Transverse colon (tissue), 4 donors: Measurements from ENCODE around the gene AADAT. TPM values are rescaled to one million over a fixed set of nuclear protein-coding genes. Genes with fewer than 3 reads are reported as not detected.

ENCODE experiments used
- DNase-seq: peaks from one replicate; pipeline ENCODE4 v3.0.0-alpha.2; 2019
- H3K27ac ChIP-seq, 4 donors: fragments of 200-600 bp; sonication (generic); 2 replicates each; pipeline ENCODE4 v1.5.1; 2016 to 2018; ENCODE audit warnings: inconsistent platforms in 4 of 4
- H3K27me3 ChIP-seq: fragments of 200-600 bp; sonication (generic); 2 replicates; pipeline ENCODE4 v1.5.1; 2017; ENCODE audit warnings: inconsistent platforms
- H3K36me3 ChIP-seq, 4 donors: fragments of 200-600 bp; sonication (generic); 2 replicates each; pipeline ENCODE4 v1.5.1; 2017 to 2019; ENCODE audit warnings: inconsistent platforms in 4 of 4
- H3K4me1 ChIP-seq, 4 donors: fragments of 200-600 bp; sonication (generic); 2 replicates each; pipeline ENCODE4 v1.5.1; 2017 to 2020; ENCODE audit warnings: inconsistent platforms in 4 of 4
- H3K4me3 ChIP-seq, 4 donors: fragments of 200-600 bp; sonication (generic); 1 replicate in 1 of 4; 2 replicates in 3 of 4; pipeline versions ENCODE4 v1.5.1 to v1.6.1; 2017 to 2019; ENCODE audit warnings: inconsistent platforms in 4 of 4
- H3K9me3 ChIP-seq, 2 donors: fragments of 200-600 bp; sonication (generic); 2 replicates each; pipeline ENCODE4 v1.5.1; 2017 to 2019; ENCODE audit warnings: inconsistent platforms in 2 of 2
- EP300 ChIP-seq: sonication (generic); formaldehyde crosslinking; IDR thresholded peaks from one replicate; pipeline ENCODE4 v1.6.1; 2017; ENCODE audit warnings: antibody characterized with exemption, low read depth
- POLR2A ChIP-seq: fragments of 450-650 bp; IDR thresholded peaks from one replicate; pipeline ENCODE4 v1.6.1; 2016; ENCODE audit warnings: antibody characterized with exemption, mild to moderate bottlenecking, moderate library complexity
- POLR2AphosphoS5 ChIP-seq, 3 donors: sonication (generic); formaldehyde crosslinking; IDR thresholded peaks; one replicate each; pipeline ENCODE4 v1.6.1; 2016; ENCODE audit warnings: antibody characterized with exemption in 3 of 3
- WGBS, 2 donors: methylation state at CpG; one replicate each; pipeline ENCODE4 v1.1.5; 2018; ENCODE audit warnings: low coverage in 1 of 2; 5-methylcytosine and 5-hydroxymethylcytosine counted together
- in situ Hi-C, 4 donors: fragments of 200-750 bp; cut with MboI; loops; one replicate each; pipeline versions ENCODE4 v1.15.0 to v1.15.1; 2017; ENCODE audit warnings: low sequenced_read_pairs in 3 of 4, low pct_ligation_motif_present in 1 of 4, low pct_unique_long_range_greater_than_20kb in 1 of 4
- intact Hi-C: fragments of 100-400 bp; cut with DNase I; formaldehyde crosslinking; loops from one replicate; pipeline ENCODE4 v1.15.1; 2023; ENCODE audit warnings: low total_unique reads
- total RNA-seq, 4 donors: library from RNA; depleted of rRNA; stranded (reverse); fragments of >200 nt; gene quantifications; one replicate each; pipeline ENCODE4 v1.1.0, GENCODE V29; 2016
- TF ChIP-seq, protein P1 (sequence below), 5 experiments: fragments of 200-600 bp in 3 of 5; fragments of 450-650 bp in 2 of 5; sonication (generic) in 3 of 5; IDR thresholded peaks; 1 replicate in 2 of 5; 2 replicates in 3 of 5; pipeline ENCODE4 v1.5.1; 2016 to 2017; ENCODE audit warnings: antibody characterized with exemption in 5 of 5, inconsistent platforms in 3 of 5, mild to moderate bottlenecking in 2 of 5, moderate library complexity in 1 of 5

The AADAT gene
- 10 to 100 TPM in 1 of 4 donors, 1 to 10 TPM in 2, not detected in 1; 2.7 to 10.9 (median 4.0) TPM for total RNA-seq

DNA sequence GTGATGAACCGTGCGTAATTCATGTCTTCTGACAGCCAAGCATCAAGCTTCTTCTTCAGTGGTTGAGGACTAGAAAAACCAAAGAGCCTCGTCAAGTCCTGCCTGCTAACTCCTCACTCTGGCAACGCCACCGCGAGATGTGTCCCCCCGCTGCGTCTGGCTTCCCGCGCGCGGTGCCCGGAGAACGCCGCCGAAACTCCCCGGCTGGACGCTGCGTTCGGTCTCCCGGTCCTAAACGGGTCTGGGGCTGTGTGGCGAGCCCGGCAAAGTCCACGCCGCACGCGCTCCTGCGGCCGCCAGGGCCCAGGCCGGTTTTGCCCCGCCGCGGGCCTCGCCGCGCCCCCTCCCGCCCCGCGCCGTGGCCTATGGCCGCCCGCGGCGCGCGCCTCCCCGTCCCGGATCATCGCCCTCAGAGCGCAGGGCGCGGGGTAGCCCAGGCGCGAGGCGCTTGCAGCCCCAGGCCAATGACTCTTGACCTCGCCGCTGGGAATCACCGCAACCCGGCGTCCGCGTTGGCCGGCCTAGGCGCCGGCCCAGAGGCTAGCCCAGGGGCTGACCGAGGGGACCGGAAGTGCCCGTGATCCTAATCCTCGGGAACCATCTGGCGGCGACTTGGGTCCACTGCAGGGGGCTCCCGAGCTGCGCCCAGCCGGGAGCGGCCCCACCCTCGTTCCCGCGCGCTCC is at the start of gene AADAT:
TSS of gene AADAT (minus strand) at position 289 of the 684 bp plus-strand sequence. CDS start at position 23, 266 bp downstream.
- in situ Hi-C loops, result no loop called here
- peak; percentile 74 for DNase-seq

DNA sequence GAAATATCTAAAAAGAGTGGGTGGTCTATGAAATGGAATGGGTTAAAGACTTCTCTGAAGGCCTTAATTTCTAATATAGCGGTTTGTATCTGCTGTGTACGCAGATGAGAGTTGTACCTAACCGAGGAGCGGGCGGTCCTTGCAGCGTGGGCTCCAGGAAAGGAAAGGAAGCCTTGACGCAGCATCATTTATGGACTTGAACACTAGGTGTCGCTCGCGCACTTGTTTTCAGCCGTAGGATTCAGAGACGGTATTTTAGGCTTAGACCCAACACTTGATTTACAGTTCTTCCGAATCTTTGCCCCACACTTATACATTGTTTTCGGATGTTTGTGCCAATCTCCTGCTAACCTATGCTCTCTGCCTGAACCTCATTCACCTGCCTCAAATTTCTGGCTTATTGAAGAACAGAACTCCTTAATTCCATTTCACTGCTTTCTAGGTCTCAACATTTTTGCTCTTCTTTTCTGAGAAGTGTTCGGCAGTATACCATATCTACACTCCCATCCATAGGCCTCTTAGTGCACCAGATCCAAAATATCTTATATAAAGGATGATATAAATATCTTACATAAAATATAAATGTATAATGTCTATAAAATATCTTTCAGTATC is 48.9 kb upstream of the AADAT start:
- Histone ChIP-seq H3K36me3 (no peaks in the 10 kb centered on the region), H3K27ac (no peak overlapping the region), H3K4me1 (no peaks in the 10 kb centered on the region), H3K9me3 (no peaks in the 10 kb centered on the region), H3K27me3 (no peaks in the 10 kb centered on the region), H3K4me3 (no peak overlapping the region)
- intact Hi-C loops, result no loop called here
- TF ChIP-seq, protein P1, sequence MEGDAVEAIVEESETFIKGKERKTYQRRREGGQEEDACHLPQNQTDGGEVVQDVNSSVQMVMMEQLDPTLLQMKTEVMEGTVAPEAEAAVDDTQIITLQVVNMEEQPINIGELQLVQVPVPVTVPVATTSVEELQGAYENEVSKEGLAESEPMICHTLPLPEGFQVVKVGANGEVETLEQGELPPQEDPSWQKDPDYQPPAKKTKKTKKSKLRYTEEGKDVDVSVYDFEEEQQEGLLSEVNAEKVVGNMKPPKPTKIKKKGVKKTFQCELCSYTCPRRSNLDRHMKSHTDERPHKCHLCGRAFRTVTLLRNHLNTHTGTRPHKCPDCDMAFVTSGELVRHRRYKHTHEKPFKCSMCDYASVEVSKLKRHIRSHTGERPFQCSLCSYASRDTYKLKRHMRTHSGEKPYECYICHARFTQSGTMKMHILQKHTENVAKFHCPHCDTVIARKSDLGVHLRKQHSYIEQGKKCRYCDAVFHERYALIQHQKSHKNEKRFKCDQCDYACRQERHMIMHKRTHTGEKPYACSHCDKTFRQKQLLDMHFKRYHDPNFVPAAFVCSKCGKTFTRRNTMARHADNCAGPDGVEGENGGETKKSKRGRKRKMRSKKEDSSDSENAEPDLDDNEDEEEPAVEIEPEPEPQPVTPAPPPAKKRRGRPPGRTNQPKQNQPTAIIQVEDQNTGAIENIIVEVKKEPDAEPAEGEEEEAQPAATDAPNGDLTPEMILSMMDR (IDR thresholded peaks at IDR 0.05), result peak; percentile 62 to 75 (median 70)
- no peak for TF ChIP-seq EP300
- TF ChIP-seq POLR2A, result no peak
- TF ChIP-seq POLR2AphosphoS5 (IDR thresholded peaks at IDR 0.05), result no peak
- WGBS, 2 donors, result 6% methylated on average over 10 to 15 of the region's 15 CpGs
- DNase-seq, result peak; percentile 74
- in situ Hi-C loops, result loop anchor here in 2 of 4 donors (25.0 kb wide), 2 partner anchors 699 to 724 kb away; no protein-coding TSS in a partner anchor

More for the DNA sequence above, at the start of gene AADAT:
- WGBS, 2 donors, result 5% methylated on average over 71 of the region's 80 CpGs; no CpG with 5 or more reads in 1 of the 2 donors
- Histone ChIP-seq H3K27me3 (no peaks in the 10 kb centered on the region), H3K27ac (peak within 1 kb of the TSS; percentile 64 to 73 (median 70)), H3K36me3 (no peaks in the 10 kb centered on the region), H3K4me3 (peak within 1 kb of the TSS; percentile 55 to 68 (median 61)), H3K9me3 (no peaks in the 10 kb centered on the region), H3K4me1 (peaks cover 0 to 22% (median 11%) of the 10 kb centered on the region in 4 donors)
- intact Hi-C loops, result no loop called here
- TF ChIP-seq, protein P1 (IDR thresholded peaks at IDR 0.05), result peak; percentile 59 to 75 (median 64)
- TF ChIP-seq EP300, result no peak

- no peak for TF ChIP-seq POLR2A
- no peak for TF ChIP-seq POLR2AphosphoS5 (IDR thresholded peaks at IDR 0.05)
- TF ChIP-seq, protein P1 (IDR thresholded peaks at IDR 0.05), result no peak
- intact Hi-C loops (no loop called here), in situ Hi-C loops (loop anchor here in 2 of 4 donors (25.0 kb wide), 2 partner anchors 699 to 724 kb away; no protein-coding TSS in a partner anchor)
- no peak for DNase-seq
- Histone ChIP-seq H3K9me3 (peaks cover 0 to 5% of the 10 kb centered on the region in 2 donors), H3K4me3 (no peak overlapping the region), H3K27me3 (no peaks in the 10 kb centered on the region), H3K36me3 (no peaks in the 10 kb centered on the region), H3K27ac (no peak overlapping the region), H3K4me1 (no peaks in the 10 kb centered on the region)
- WGBS, 2 donors, result 87 to 88% methylated on average over 3 of the region's 3 CpGs
Measured at GRCh38 chr4:170137927-170138326, 48.2 kb upstream of the AADAT start.

GRCh38 chr4:170137466-170137865 is 47.7 kb upstream of the AADAT start:
- in situ Hi-C loops (loop anchor here in 2 of 4 donors (25.0 kb wide), 2 partner anchors 700 to 725 kb away; no protein-coding TSS in a partner anchor), intact Hi-C loops (no loop called here)
- no peak for DNase-seq
- TF ChIP-seq POLR2A (no peak), POLR2AphosphoS5 (IDR thresholded peaks at IDR 0.05) (no peak), EP300 (no peak)
- TF ChIP-seq, protein P1 (IDR thresholded peaks at IDR 0.05), result no peak
- Histone ChIP-seq H3K27me3 (no peaks in the 10 kb centered on the region), H3K4me1 (no peaks in the 10 kb centered on the region), H3K9me3 (peaks cover 0 to 9% of the 10 kb centered on the region in 2 donors), H3K4me3 (no peak overlapping the region), H3K27ac (no peak overlapping the region), H3K36me3 (no peaks in the 10 kb centered on the region)
- WGBS, 2 donors, result 42 to 51% methylated on average over 3 to 5 of the region's 5 CpGs
